ENCODE measurements around the gene PLCB4. TPM values are rescaled to one million over a fixed set of nuclear protein-coding genes. Genes with fewer than 3 reads are reported as not detected.

Gene PLCB4
- total and polyA plus RNA-seq, 3 donors from 2014 or later, result 5.9 to 19.4 (median 15.5) TPM

GRCh38 chr20:9128568-9128967 lies 59.7 kb downstream of the PLCB4 start:
- Histone ChIP-seq H3K4me3 (no peak overlapping the region), H3K4me1 (no peaks in the 10 kb centered on the region), H3K27ac (no peak overlapping the region), H3K9me3 (no peaks in the 10 kb centered on the region), H3K27me3 (no peaks in the 10 kb centered on the region), H3K36me3 (ENCODE audit: low read depth, missing control alignments) (no peaks in the 10 kb centered on the region)
- WGBS, 2 donors, result 97 to 100% methylated on average over 3 of the region's 3 CpGs
- intact Hi-C loops (cut with DNase I; ENCODE audit: low total_unique reads), result no loop called here
- DNase-seq, result no peak
- TF ChIP-seq POLR2A (IDR thresholded peaks at IDR 0.05) (no peak), CTCF (IDR thresholded peaks at IDR 0.05) (no peak)

GRCh38 chr20:9129756-9130155 lies 60.9 kb downstream of the PLCB4 start:
- H3K27me3 ChIP-seq, result no peaks in the 10 kb centered on the region
- H3K9me3 ChIP-seq, result no peaks in the 10 kb centered on the region
- intact Hi-C loops (cut with DNase I; ENCODE audit: low total_unique reads), result no loop called here
- no peak for DNase-seq
- 22 to 41% methylated on average over 3 of the region's 3 CpGs for WGBS, 2 donors
- no peak overlapping the region for H3K4me3 ChIP-seq
- H3K4me1 ChIP-seq, result no peaks in the 10 kb centered on the region
- TF ChIP-seq POLR2A (IDR thresholded peaks at IDR 0.05) (no peak), CTCF (IDR thresholded peaks at IDR 0.05) (no peak)
- no peaks in the 10 kb centered on the region for H3K36me3 ChIP-seq (ENCODE audit: low read depth, missing control alignments)
- H3K27ac ChIP-seq, result no peak overlapping the region

GRCh38 chr20:9130521-9130920 lies 61.6 kb downstream of the PLCB4 start:
- TF ChIP-seq CTCF (IDR thresholded peaks at IDR 0.05) (no peak), POLR2A (IDR thresholded peaks at IDR 0.05) (no peak)
- H3K36me3 ChIP-seq (ENCODE audit: low read depth, missing control alignments), result no peaks in the 10 kb centered on the region
- no peak overlapping the region for H3K4me3 ChIP-seq
- H3K9me3 ChIP-seq, result no peaks in the 10 kb centered on the region
- no peaks in the 10 kb centered on the region for H3K4me1 ChIP-seq
- H3K27ac ChIP-seq, result no peak overlapping the region
- no peaks in the 10 kb centered on the region for H3K27me3 ChIP-seq
- intact Hi-C loops (cut with DNase I; ENCODE audit: low total_unique reads), result no loop called here
- DNase-seq, result no peak
- 23 to 29% methylated on average over 1 of the region's 1 CpG for WGBS, 2 donors

GRCh38 chr20:9131841-9132240 lies 63.0 kb downstream of the PLCB4 start:
- Histone ChIP-seq H3K4me3 (no peak overlapping the region), H3K9me3 (no peaks in the 10 kb centered on the region), H3K4me1 (no peaks in the 10 kb centered on the region), H3K27ac (no peak overlapping the region), H3K27me3 (no peaks in the 10 kb centered on the region), H3K36me3 (ENCODE audit: low read depth, missing control alignments) (no peaks in the 10 kb centered on the region)
- intact Hi-C loops (cut with DNase I; ENCODE audit: low total_unique reads), result no loop called here
- TF ChIP-seq CTCF (IDR thresholded peaks at IDR 0.05) (no peak), POLR2A (IDR thresholded peaks at IDR 0.05) (no peak)
- no peak for DNase-seq
- 92 to 98% methylated on average over 3 of the region's 3 CpGs for WGBS, 2 donors

GRCh38 chr20:9134346-9134745 lies 65.5 kb downstream of the PLCB4 start:
- H3K36me3 ChIP-seq (ENCODE audit: low read depth, missing control alignments), result no peaks in the 10 kb centered on the region
- intact Hi-C loops (cut with DNase I; ENCODE audit: low total_unique reads), result no loop called here
- no peaks in the 10 kb centered on the region for H3K4me1 ChIP-seq
- peak overlapping the region in 1 of 2 donors; percentile 1 for H3K27ac ChIP-seq
- whole genome bisulfite sequencing, 2 donors, result 48 to 54% methylated on average over 2 of the region's 2 CpGs
- TF ChIP-seq POLR2A (IDR thresholded peaks at IDR 0.05) (no peak), CTCF (IDR thresholded peaks at IDR 0.05) (no peak)
- no peaks in the 10 kb centered on the region for H3K9me3 ChIP-seq
- no peaks in the 10 kb centered on the region for H3K27me3 ChIP-seq
- no peak overlapping the region for H3K4me3 ChIP-seq
- peak; percentile 29 for DNase-seq

Measured in testis (tissue), 3 donors.